Measurements from ENCODE around the gene SHISA8.
"Not testable (repeated sequence)": the region's sequence is repeated elsewhere in the genome, so short reads cannot be mapped to it uniquely, and the experiment has no call there.

SHISA8 gene

DNA sequence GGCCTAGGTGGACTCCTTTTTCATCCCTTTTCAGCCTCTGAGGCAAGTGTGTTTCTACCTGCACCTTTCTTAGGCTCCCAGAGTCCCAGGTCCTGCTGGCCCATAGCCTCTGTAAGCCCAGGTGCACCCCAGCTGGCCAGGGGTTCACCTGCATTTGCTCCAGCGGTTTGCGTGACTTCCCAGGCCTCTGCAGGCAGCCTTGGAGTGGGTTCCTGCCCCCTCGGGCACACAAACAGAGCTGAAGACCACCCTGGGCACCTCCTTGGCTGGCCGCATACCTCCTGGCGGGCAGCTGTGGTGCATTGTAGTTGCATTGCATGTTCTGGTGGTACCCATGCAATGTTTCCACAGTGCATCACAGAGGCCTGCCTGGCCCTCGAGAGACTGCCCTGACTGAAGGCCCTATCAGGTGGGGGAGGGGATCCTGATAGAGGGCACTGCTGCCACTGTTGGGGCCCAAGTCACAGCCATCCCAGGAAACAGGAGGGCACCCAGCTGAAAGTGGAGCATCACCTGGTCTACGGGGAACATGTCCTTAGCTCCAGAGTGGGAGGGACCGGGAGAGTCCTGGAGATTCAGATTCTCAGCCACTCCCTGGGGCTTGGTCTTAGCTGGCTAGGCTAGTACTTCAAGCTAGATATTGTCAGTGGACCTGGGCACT lies 14.1 kb downstream of the SHISA8 start:
- DNase-seq (ENCODE audit: low read depth in 2 of 3, low spot score in 2 of 3): no peak

DNA sequence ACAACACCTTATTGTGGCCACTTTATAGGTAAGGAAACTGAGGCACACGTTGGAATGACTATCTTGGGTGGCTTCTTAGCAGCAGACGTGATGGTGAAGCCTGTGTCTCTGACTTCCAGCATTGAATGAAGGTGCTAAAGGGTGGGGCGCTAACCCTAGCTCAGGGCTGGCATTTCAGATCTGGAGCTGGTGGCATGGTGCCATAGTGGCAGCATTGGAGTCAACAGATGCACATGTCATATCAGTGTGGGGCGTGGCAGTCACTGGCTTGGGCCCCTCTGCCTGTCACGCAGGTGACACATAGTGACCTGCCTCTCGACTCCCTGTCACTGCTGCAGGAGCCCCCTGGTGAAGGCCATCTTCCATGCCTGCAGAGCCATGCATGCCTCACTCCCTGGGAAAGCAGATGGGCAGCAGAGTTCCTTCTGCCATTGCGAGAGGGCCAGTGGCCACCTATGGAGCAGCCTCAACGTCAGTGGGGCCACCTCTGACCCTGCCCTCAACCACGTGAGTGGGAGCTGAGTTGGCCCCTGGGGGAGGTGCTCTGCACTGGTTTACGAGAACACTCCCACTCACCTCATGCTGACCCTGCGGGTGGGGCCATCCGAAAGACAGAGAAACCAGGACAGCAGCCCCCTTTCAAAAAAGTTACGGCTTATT lies 14.8 kb downstream of the SHISA8 start:
- no peak for DNase-seq (ENCODE audit: low read depth in 2 of 3, low spot score in 2 of 3)

DNA sequence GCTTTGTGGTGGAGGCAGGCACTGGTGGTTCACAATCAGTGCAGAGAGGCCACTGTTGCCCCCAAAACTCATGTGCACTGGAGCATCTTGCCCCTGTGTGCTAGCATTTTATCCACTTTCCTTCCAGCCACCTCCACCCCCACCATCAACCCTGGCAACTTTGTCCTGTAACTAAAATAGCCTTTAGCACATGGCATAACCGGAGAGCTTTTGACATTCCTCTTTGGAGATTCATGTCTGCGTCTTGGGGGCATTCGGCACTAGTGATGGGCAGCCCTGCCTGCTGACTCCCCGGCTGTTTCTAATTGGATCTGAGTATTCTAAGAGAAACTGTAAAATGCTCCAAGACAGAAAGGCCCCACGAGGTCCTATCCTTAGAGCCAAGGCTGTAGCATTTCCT lies 15.8 kb downstream of the SHISA8 start:
- DNase-seq (ENCODE audit: low read depth in 2 of 3, low spot score in 2 of 3): no peak

DNA sequence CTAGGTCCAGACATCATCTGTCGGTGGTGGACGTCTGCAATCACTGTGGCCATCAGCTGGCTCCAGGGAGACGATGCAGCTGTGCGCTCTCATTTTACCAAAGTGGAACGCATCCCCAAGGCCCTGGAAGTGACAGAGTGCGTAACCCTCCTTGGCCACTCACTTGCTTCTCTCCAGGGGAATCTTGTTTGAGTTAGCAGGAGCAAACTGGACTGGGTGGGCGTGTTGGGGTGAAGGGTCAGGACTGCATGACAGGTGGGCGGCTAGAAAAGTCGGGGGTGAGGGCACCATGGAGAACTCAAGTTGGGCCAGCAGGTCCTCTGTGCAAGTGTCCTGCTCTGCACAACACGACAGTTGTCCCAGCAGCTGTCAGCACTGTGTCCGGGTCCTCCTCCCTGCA lies 16.2 kb downstream of the SHISA8 start:
- no peak for DNase-seq (ENCODE audit: low read depth in 2 of 3, low spot score in 2 of 3)

DNA sequence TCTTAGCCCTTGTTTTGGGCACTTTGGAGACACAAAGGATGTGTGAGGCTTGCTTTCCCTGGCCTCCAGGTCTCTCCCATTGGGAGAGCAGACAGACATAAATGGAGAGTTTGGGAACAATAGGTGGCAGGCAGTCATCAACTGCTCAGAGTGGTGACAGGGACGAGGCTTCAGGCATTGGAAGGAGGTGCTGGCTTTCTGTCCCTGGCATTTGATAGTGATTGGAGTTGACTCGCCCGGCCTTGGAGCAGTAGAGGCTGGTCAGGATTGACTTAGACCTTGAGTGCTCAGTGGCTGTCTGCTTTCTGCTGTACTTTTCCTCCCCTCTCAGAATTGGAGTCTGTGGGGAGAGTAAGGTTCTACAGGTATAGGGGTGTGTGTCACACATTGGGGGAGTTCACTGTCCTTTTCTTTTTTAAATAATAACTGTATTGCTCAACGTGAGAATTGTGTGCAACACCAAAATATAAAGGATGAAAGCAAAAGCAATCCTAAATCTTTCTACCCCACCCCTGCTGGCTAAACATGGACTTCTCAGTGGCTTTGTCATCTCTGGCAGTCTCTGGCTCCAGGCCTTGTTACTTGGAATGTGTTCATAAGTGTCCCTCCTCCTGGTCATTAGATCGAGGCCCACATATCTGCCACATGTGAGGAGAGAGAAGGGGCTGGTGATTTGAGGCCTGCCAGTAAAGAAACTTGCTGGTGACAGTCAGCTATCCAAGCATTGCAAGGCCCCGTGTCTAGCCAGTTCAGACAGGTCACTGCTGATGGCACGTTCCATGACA lies 21.1 kb downstream of the SHISA8 start:
- DNase-seq (ENCODE audit: low read depth in 2 of 3, low spot score in 2 of 3): no peak

DNA sequence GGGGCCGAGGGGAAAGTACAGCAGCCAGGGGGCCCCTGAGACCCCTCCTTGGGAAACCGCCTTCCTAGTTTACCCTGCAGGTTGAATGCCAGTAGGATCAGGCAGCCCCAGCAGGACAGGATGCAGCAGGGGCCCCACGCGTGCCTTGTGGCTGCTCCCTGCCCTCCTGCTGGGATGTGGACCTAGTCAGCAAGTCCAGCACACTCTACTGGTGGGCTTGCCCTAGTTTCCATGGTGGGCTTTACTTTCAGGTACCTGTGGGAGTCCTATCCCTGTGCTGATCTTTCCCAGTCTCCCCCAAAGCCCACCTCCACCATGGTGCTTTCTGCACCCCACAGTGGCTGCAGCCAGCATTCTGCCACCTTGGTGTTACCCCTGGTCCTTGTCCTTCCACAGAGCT lies 22.2 kb downstream of the SHISA8 start:
- no peak for DNase-seq (ENCODE audit: low read depth in 2 of 3, low spot score in 2 of 3)

DNA sequence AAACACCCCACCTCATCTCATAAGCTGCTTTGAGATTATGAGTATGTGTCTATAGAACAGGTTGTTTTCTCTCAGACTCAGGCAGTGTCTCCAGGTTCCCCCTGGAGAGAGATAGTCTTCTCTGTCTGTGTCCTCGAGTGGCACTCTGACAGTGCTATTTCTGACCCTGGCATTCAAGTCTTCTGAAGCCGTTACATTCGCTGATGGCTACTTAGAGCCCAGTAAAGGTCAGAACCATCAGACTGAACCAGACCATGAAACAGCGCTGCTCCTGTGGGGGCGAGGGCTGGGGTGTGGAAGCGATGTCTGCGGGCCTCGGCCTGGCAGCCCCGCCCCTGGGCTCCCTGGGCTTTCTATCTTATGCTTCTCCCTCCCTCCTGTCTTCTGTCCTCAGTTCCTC lies 23.5 kb downstream of the SHISA8 start:
- no peak for DNase-seq (ENCODE audit: low read depth in 2 of 3, low spot score in 2 of 3)

DNA sequence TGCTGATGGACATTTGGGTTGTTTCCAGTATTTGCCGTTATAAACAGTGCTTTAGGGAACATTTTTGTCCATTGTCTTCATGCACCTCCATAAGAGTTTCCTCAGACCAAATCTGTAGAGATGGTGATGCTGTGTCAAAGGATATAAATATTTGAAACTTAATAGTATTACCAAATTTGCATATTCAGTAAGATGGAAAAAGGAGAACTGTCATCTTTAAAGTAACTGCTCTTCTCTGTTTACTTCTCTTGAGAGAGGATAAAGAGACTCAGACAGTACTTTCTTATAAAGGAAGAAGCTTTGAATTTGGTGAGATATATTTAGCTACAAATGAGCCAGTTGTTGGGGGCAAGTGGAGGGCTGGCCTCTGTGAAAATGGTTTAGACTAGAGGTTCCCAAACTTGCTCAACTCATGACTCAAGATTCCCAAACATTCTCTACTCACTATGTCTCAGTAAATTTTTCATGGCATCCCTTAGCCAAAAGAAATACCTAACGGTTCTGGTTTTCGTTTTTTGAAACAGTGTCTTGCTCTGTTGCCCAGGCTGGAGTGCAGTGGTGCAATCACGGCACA lies 26.2 kb downstream of the SHISA8 start:
- no peak for DNase-seq (ENCODE audit: low read depth in 2 of 3, low spot score in 2 of 3)

DNA sequence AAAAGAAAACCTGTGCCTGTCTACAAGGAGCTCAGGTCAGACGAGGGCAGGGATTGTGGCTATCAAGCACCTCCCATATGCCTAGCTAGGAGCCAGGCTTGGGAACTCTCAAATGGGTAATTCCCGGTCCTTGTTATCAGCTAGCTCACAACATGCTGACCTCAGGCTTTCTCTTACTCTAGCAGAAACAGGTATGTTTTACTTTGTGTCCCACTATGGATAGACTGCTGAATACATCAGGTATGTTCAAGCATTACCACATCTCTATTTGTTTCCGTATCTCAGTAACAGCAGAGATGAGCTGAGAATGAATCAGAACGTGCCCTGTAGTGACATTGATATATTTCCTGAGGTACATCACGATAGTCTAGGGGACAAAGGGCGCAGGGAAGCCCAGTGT lies 29.4 kb downstream of the SHISA8 start:
- no peak for DNase-seq (ENCODE audit: low read depth in 2 of 3, low spot score in 2 of 3)

DNA sequence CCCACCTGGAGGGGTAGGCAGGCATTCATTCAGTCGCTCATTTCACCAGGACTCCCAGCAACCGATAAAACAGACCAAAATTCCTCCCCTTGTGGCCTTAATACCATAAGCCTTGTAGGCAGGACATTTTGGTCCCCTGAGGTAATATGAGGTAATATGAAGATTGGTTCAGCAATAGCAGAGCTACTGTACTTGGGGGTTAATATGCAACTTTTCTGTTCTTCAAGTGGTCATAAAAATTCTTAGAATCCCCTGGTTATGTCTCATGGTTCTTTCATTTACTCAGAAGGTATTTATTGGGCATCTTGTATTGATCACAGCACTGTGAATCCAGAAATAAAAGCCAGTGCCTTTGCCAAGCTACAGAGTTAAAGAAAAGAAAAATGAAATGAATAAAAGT lies 29.8 kb downstream of the SHISA8 start:
- no peak for DNase-seq (ENCODE audit: low read depth in 2 of 3, low spot score in 2 of 3)

DNA sequence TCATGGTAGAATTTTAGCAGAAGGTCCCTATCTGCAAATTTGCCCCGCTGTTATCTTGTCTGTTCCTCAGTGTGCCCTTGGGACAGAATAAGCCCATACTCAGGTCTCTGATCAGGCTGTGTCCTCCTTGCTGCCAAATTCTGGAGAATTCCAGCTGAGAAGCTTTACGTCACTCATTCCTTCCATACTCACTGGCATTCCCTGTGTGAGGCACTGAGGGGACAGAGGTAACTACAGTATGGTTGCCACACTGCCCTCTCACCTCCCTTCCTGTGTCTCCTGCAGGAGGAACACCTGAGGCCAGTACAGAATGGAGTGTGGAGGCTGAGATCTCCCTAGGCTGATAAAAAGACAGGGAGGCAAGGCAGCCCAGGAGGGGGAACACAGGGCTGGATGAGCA lies 31.5 kb downstream of the SHISA8 start:
- no peak for DNase-seq (ENCODE audit: low read depth in 2 of 3, low spot score in 2 of 3)

DNA sequence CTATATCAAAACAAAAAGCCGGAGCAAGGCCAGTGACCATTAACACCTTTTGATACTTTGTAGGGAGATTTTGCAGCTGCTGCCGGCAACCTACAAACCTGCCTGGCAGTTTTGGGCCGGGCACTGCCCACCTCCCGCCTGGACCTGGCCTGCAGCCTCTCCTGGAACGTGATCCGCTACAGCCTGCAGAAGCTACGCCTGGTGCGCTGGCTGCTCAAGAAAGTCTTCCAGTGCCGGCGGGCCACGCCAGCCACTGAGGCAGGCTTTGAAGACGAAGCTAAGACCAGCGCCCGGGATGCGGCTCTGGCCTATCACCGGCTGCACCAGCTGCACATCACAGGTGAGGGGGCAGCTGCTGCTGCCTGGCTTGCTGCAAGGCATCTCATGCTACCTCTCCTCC lies 34.2 kb downstream of the SHISA8 start:
- no peak for DNase-seq (ENCODE audit: low read depth in 2 of 3, low spot score in 2 of 3)

DNA sequence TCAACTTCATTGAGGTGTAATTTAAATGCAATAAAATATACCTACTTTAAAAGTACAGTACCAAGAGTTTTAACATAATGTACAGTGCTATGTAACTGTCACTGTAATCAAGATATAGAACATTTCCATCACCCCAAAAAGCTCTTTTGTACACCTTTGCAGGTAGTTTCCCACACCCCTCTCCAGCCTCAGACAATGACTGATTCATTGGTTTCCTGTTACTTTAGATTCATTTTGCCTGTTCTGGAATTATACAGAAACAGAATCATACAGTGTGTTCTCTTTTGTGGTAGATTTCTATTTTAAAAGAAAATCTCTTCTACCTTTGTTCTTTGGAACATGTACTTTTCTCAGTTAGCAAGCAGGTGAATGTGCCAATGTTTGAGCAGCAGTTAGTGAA lies 38.2 kb downstream of the SHISA8 start:
- no peak for DNase-seq (ENCODE audit: low read depth in 2 of 3, low spot score in 2 of 3)

DNA sequence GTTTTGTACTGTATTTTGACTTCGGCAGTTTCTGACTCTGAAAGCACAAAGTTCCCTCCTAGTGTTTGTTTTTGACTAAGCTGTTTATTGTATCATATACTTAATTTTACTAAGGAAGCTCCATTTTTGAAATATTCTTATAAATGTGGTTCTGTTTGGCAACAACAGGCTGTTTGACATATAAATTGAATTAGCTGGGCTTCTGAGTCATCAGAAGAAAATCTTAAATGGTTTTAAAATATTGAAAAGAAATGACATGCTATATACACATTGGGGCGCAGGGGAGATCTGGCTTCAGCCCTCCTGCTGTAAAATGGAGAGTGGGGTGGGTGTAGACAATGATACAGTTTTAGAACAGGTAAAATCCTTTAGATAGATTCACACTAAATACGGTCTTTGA lies 38.6 kb downstream of the SHISA8 start:
- DNase-seq (ENCODE audit: low read depth in 2 of 3, low spot score in 2 of 3): no peak

DNA sequence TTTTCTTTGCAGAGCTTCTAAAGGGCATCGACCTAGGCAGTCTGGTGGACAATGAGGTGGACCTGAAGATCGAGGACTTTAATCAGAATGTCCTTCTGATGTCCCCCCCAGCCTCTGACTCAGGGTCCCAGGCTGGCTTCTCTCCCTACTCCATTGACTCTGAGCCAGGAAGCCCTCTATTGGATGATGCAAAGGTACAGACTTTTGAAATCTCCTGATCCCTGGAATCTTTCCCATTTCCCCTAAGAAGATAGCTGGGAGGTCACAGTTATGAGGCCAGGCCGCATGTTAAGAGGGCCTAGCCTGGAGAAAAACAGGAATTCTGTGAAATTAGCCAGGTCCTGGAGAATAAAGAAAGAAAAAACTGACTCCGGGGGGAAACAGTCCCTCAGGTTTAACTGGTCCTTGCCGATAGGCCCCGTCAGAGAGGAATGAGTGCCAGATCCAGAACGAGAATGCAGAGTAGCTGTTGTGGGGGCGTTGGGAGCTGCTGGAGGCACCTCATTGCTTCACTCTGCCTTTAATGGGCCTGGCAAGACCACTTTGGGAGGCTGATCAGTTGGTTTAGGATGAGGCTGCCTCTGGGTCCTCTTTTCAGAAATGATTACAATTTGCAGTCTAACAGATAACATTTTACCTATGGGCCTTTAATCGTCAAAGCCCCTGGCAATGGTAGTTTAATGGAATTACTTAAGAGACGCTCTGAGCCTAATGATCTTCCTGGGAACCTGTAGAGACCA lies 39.2 kb downstream of the SHISA8 start:
- DNase-seq (ENCODE audit: low read depth in 2 of 3, low spot score in 2 of 3): no peak

DNA sequence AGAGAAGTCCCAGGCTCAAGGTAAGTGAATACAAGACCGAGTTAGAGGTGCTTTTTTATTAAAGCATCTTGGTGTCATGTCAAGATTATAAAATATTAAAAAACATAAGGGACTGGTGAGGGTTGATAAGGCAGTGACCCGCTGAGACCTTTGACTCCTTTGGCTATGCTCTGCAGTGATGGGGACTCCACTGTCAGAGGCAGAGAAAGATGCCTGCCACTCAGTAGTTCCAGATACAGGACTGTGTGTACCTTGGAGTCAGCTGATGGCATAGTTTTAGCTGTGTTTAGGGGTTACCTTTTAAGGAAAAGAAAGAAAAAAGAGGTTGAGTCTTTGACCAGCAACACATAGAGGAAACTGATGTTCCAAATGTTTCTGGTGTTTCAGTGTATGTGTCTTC lies 40.8 kb downstream of the SHISA8 start:
- DNase-seq (ENCODE audit: low read depth in 2 of 3, low spot score in 2 of 3): no peak

DNA sequence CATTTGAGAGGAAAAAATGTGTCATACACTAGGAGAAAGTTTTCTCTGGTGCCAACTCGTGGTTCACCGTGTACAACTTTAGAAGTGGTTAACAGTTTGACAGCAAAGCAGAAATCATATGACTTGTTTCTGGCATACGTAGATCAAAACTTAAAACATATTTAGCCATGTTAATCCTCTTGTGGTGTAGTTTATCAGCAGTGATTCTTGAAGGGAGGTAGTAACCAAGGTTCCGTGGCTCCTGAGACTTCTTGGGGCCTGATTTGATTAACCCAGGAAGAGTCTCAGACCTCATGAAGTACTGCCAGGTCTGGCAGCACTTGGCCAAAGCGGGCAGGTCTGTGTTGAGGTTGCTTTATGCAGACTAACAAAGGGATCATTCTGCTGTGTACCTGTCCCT lies 41.5 kb downstream of the SHISA8 start:
- no peak for DNase-seq (ENCODE audit: low read depth in 2 of 3, low spot score in 2 of 3)

DNA sequence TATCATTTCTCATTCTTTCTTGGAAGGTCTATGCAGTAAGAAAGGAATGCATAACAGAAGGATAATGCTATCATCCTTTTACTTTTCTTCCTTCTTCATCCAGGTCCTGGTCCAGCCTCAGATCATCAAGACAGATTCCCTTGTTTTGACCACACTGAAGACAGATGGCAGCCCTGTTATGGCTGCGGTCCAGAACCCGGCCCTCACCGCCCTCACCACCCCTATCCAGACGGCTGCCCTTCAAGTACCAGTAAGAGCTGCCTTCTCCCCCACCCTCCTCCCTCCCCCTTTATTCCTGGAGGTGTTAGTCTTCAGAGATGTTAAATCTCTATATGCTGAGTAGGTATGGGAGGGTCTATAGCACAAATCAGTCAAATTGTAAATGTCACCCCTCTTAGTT lies 44.1 kb downstream of the SHISA8 start:
- no peak for DNase-seq (ENCODE audit: low read depth in 2 of 3, low spot score in 2 of 3)

DNA sequence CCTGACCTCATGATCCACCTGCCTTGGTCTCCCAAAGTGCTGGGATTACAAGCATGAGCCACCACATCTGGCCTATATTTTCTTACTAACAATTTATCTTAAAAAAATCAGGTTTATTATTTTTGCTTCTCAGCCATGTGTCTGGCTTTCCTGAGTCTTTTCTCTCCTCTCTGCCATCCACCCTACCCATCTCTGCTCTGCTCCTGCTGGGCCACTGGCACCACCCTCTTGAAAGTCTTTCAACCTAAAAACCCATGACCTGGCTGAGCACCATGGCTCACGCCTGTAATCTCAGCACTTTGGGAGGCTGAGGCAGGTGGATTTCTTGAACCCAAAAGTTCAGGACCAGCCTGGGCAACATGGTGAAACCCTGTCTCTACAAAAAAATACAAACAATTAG lies 44.8 kb downstream of the SHISA8 start:
- not testable (repeated sequence) for DNase-seq (ENCODE audit: low read depth in 2 of 3, low spot score in 2 of 3)

DNA sequence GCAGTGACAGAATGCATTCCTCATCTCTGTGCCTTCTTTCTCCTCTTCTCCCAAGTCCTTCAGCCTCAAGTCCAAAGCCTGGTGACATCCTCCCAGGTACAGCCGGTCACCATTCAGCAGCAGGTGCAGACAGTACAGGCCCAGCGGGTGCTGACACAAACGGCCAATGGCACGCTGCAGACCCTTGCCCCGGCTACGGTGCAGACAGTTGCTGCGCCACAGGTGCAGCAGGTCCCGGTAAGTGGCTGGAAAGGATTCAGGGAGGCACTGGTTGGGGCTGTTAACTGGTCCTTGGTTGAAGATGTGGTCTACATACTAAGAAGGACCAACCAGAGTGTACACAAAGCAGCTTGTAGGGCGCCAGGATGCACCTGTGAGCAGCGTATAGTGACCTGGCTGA lies 46.3 kb downstream of the SHISA8 start:
- no peak for DNase-seq (ENCODE audit: low read depth in 2 of 3, low spot score in 2 of 3)

DNA sequence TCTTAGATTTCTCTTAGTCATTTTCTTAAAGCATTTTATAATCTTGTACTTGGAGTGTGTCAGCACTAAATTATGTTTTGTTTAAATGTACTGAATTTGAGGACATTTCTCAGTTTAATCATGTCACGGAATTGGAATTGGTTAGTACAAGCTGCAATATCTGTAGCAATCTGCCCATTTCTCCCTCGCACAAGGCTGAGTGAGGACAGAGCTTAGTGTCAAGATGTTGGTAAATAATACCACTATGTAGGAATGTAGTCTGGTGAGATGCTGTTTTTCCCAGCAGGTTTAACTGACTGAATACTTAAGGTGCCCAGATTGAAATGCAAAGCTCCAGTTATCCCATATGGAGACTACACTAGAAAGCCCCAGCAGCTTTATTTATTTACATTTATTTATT lies 51.4 kb downstream of the SHISA8 start:
- DNase-seq (ENCODE audit: low read depth in 2 of 3, low spot score in 2 of 3): no peak

Measured in activated CD8-positive, alpha-beta memory T cell treated with anti-CD3 and anti-CD28 coated beads for 48 hours (primary cell).